ENCODE results near the gene KIF1A. TPM values are rescaled to one million over a fixed set of nuclear protein-coding genes. Genes with fewer than 3 reads are reported as not detected.

The KIF1A gene
- total RNA-seq, 2 experiments from 2014 or later = not detected

DNA sequence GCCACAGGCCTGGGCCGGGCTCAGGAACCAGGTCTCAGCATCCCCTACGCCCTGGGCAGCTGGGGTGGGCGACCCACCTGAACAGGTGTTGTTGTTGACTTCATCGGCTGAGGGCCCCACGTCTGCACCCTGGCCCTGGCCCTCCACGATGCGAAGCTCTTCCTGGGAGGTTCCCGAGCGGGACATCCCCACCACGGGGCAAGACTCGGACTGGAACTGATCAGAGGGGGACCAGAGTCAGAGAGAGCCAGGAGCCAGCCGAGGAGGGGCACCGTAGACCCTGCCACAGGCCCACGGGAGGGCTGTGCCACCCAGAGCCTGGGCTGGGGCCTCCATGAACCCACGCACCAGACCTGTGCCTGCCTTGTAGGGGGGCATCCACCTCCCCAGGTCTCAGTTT, 74.1 kb downstream of the KIF1A start:
- DNase-seq (no peak), ATAC-seq (ENCODE audit: poor library complexity) (no peak)
- no peak overlapping the region for H3K4me3 ChIP-seq (ENCODE audit: low read length)
- Mint-ChIP-seq H3K27ac (no peak overlapping the region), H3K27me3 (no peaks in the 10 kb centered on the region), H3K9me3 (no peaks in the 10 kb centered on the region), H3K4me1 (ENCODE audit: low read depth) (no peaks in the 10 kb centered on the region), H3K36me3 (ENCODE audit: low read depth) (no peaks in the 10 kb centered on the region), H3K4me3 (no peak overlapping the region)
- intact Hi-C loops (cut with DNase I, micrococcal nuclease) = no loop called here
- ChIA-PET CTCF (no interaction called here), POLR2A (no interaction called here)
- no peaks in the 10 kb centered on the region for H3K9me3 ChIP-seq (ENCODE audit: control insufficient read depth in 1 of 2, insufficient read depth in 1 of 2, low read length in 2 of 2)
- H3K4me1 ChIP-seq (ENCODE audit: insufficient read depth, low read length) = no peaks in the 10 kb centered on the region
- no peaks in the 10 kb centered on the region for H3K27me3 ChIP-seq (ENCODE audit: control insufficient read depth in 1 of 2, insufficient read depth in 2 of 2, low read length in 2 of 2)
- TF ChIP-seq, protein P1, sequence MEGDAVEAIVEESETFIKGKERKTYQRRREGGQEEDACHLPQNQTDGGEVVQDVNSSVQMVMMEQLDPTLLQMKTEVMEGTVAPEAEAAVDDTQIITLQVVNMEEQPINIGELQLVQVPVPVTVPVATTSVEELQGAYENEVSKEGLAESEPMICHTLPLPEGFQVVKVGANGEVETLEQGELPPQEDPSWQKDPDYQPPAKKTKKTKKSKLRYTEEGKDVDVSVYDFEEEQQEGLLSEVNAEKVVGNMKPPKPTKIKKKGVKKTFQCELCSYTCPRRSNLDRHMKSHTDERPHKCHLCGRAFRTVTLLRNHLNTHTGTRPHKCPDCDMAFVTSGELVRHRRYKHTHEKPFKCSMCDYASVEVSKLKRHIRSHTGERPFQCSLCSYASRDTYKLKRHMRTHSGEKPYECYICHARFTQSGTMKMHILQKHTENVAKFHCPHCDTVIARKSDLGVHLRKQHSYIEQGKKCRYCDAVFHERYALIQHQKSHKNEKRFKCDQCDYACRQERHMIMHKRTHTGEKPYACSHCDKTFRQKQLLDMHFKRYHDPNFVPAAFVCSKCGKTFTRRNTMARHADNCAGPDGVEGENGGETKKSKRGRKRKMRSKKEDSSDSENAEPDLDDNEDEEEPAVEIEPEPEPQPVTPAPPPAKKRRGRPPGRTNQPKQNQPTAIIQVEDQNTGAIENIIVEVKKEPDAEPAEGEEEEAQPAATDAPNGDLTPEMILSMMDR (IDR thresholded peaks at IDR 0.05) = no peak
- H3K36me3 ChIP-seq (ENCODE audit: insufficient read depth, low read length) = no peaks in the 10 kb centered on the region
- H3K27ac ChIP-seq (ENCODE audit: low read depth in 1 of 2, low read length in 2 of 2) = no peak overlapping the region

DNA sequence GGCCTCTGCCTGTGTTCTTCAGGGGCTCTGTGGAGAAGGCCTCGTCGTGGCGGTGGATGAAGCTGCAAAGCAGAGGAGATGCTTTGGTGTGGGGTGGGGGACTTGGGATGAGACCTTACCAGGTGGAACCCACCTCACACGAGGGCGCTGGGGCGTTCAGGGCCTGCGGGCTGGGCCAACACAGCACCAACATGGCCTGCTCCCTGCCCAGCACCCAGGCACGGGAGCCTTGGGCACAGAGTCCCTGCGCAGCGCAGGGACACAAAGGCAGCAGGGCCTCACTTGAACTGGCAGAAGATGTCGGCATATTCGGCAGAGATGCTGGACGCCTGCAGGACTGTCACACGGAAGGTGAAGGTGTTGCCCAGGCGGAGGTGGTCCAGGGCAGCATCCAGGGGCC, 74.6 kb downstream of the KIF1A start:
- H3K4me1 Mint-ChIP-seq (ENCODE audit: low read depth) = no peaks in the 10 kb centered on the region
- no peak overlapping the region for H3K4me3 ChIP-seq (ENCODE audit: low read length)
- TF ChIP-seq, protein P1 (IDR thresholded peaks at IDR 0.05) = no peak
- intact Hi-C loops (cut with DNase I, micrococcal nuclease) = no loop called here
- DNase-seq (no peak), ATAC-seq (ENCODE audit: poor library complexity) (no peak)
- no peaks in the 10 kb centered on the region for H3K36me3 Mint-ChIP-seq (ENCODE audit: low read depth)
- no peak overlapping the region for H3K4me3 Mint-ChIP-seq
- H3K9me3 Mint-ChIP-seq = no peaks in the 10 kb centered on the region
- peaks cover 2% of the 10 kb centered on the region for H3K4me1 ChIP-seq (ENCODE audit: insufficient read depth, low read length)
- no peak overlapping the region for H3K27ac ChIP-seq (ENCODE audit: low read depth in 1 of 2, low read length in 2 of 2)
- H3K27me3 ChIP-seq (ENCODE audit: control insufficient read depth in 1 of 2, insufficient read depth in 2 of 2, low read length in 2 of 2) = no peaks in the 10 kb centered on the region
- ChIA-PET POLR2A (no interaction called here), CTCF (no interaction called here)
- H3K27me3 Mint-ChIP-seq = no peaks in the 10 kb centered on the region
- H3K36me3 ChIP-seq (ENCODE audit: insufficient read depth, low read length) = no peaks in the 10 kb centered on the region
- no peak overlapping the region for H3K27ac Mint-ChIP-seq
- no peaks in the 10 kb centered on the region for H3K9me3 ChIP-seq (ENCODE audit: control insufficient read depth in 1 of 2, insufficient read depth in 1 of 2, low read length in 2 of 2)

DNA sequence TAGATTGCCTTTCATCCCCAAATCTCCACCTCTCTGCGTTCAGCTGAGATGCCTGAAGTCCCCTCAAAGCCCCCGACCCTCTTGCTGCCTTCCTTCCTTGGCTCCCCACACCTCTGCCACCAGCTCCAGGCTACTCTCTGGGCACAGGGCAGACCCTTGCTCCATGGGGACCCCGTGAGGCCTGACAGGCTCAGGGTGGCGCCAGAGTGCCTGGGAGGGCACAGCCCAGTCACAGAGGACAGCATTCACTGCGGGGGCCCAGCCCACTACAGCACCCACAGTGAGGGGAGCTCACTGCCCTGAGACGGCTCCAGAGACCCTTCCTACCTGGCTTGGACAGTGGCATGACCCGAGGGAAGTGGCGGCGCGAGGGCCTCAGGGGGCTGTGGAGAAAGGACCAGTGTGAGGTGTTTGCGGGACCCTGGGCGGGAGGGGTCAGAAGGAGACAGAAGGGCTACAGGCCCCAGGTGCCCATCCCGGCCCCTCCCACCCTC, 77.4 kb downstream of the KIF1A start:
- Histone ChIP-seq H3K27ac (ENCODE audit: low read depth in 1 of 2, low read length in 2 of 2) (no peak overlapping the region), H3K27me3 (ENCODE audit: control insufficient read depth in 1 of 2, insufficient read depth in 2 of 2, low read length in 2 of 2) (no peaks in the 10 kb centered on the region), H3K36me3 (ENCODE audit: insufficient read depth, low read length) (no peaks in the 10 kb centered on the region), H3K4me1 (ENCODE audit: insufficient read depth, low read length) (peaks cover 14% of the 10 kb centered on the region), H3K4me3 (ENCODE audit: low read length) (no peak overlapping the region), H3K9me3 (ENCODE audit: control insufficient read depth in 1 of 2, insufficient read depth in 1 of 2, low read length in 2 of 2) (no peaks in the 10 kb centered on the region)
- TF ChIP-seq, protein P1 (IDR thresholded peaks at IDR 0.05) = no peak
- POLR2A ChIA-PET = no interaction called here
- H3K4me3 Mint-ChIP-seq = no peak overlapping the region
- intact Hi-C loops (cut with DNase I, micrococcal nuclease) = no loop called here
- no peak overlapping the region for H3K27ac Mint-ChIP-seq
- no peaks in the 10 kb centered on the region for H3K36me3 Mint-ChIP-seq (ENCODE audit: low read depth)
- H3K4me1 Mint-ChIP-seq (ENCODE audit: low read depth) = no peaks in the 10 kb centered on the region
- no peak for ATAC-seq (ENCODE audit: poor library complexity)
- H3K9me3 Mint-ChIP-seq = no peaks in the 10 kb centered on the region
- CTCF ChIA-PET = no interaction called here
- H3K27me3 Mint-ChIP-seq = no peaks in the 10 kb centered on the region
- DNase-seq = no peak
